ENCODE results near the gene HOXB7.

HOXB7 gene

GRCh38 chr17:48636177-48637018 lies 25.6 kb upstream of the HOXB7 start:
- no peaks in the 10 kb centered on the region for H3K9me3 ChIP-seq (ENCODE audit: control insufficient read depth, low read length)
- no peaks in the 10 kb centered on the region for H3K36me3 ChIP-seq (ENCODE audit: control insufficient read depth, insufficient read depth, low read length)
- peaks cover 8% of the 10 kb centered on the region for H3K4me1 ChIP-seq (ENCODE audit: control insufficient read depth, insufficient read depth, low read length, poor library complexity, severe bottlenecking)
- no peak overlapping the region for H3K27ac ChIP-seq (ENCODE audit: insufficient read depth, low read length, poor library complexity, severe bottlenecking)
- peak in 2 of 3 donors; percentile 33 to 50 for DNase-seq
- no peak overlapping the region for H3K4me3 ChIP-seq (ENCODE audit: insufficient read depth, low read depth, low read length, poor library complexity, severe bottlenecking)
- peaks cover 77% of the 10 kb centered on the region for H3K27me3 ChIP-seq (replicated peaks; ENCODE audit: control insufficient read depth, insufficient read depth, low read length, poor library complexity, severe bottlenecking)

DNA sequence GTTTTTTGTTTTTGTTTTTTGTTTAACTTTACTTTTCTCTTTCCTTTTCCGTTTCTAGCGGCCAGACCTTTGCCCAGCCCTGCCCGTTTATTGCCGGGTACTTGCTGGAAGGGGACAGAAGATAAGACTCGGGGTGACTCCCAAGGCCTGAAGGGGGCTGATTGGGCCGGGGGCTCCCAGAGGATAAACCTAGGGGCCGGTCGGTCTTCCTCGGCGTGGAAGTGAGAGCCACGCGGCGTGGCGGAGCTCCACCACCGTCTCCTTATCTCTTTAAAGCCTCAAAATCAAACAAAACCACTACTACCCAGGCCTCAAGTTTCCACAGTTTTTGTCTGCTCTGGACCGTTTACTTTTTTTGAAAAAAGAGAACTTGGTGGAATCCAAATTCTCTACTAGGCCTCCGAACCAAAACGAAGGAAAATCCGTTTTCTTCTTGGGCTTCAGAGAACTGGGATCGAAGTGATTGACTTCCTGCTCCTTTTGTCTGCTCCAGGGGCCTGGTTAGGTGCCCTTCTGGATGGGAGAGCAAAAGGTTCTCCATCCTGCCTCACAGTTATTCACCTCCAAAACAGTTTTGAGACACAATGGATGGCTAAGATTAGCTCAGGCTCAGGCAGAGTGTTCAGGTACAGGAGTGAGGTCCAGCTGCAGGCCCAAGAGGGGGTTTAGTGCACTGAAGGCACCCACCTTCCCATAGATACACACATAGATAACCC lies 23.8 kb upstream of the HOXB7 start:
- Histone ChIP-seq H3K4me1 (ENCODE audit: control insufficient read depth, insufficient read depth, low read length, poor library complexity, severe bottlenecking) (peaks cover 8% of the 10 kb centered on the region), H3K27ac (ENCODE audit: insufficient read depth, low read length, poor library complexity, severe bottlenecking) (no peak overlapping the region), H3K9me3 (ENCODE audit: control insufficient read depth, low read length) (no peaks in the 10 kb centered on the region), H3K36me3 (ENCODE audit: control insufficient read depth, insufficient read depth, low read length) (no peaks in the 10 kb centered on the region), H3K4me3 (ENCODE audit: insufficient read depth, low read depth, low read length, poor library complexity, severe bottlenecking) (no peak overlapping the region), H3K27me3 (replicated peaks; ENCODE audit: control insufficient read depth, insufficient read depth, low read length, poor library complexity, severe bottlenecking) (peaks cover 81% of the 10 kb centered on the region)
- DNase-seq, result no peak

GRCh38 chr17:48633266-48633677 lies 22.5 kb upstream of the HOXB7 start:
- Histone ChIP-seq H3K4me3 (ENCODE audit: insufficient read depth, low read depth, low read length, poor library complexity, severe bottlenecking) (no peak overlapping the region), H3K4me1 (ENCODE audit: control insufficient read depth, insufficient read depth, low read length, poor library complexity, severe bottlenecking) (peaks cover 8% of the 10 kb centered on the region), H3K27ac (ENCODE audit: insufficient read depth, low read length, poor library complexity, severe bottlenecking) (no peak overlapping the region), H3K9me3 (ENCODE audit: control insufficient read depth, low read length) (no peaks in the 10 kb centered on the region), H3K27me3 (replicated peaks; ENCODE audit: control insufficient read depth, insufficient read depth, low read length, poor library complexity, severe bottlenecking) (peaks cover 85% of the 10 kb centered on the region), H3K36me3 (ENCODE audit: control insufficient read depth, insufficient read depth, low read length) (no peaks in the 10 kb centered on the region)
- DNase-seq, result no peak

GRCh38 chr17:48632579-48633265 lies 21.9 kb upstream of the HOXB7 start:
- Histone ChIP-seq H3K27ac (ENCODE audit: insufficient read depth, low read length, poor library complexity, severe bottlenecking) (no peak overlapping the region), H3K27me3 (replicated peaks; ENCODE audit: control insufficient read depth, insufficient read depth, low read length, poor library complexity, severe bottlenecking) (peaks cover 85% of the 10 kb centered on the region)
- no peak for DNase-seq

GRCh38 chr17:48631693-48632578 lies 21.1 kb upstream of the HOXB7 start:
- DNase-seq, result no peak
- no peak overlapping the region for H3K4me3 ChIP-seq (ENCODE audit: insufficient read depth, low read depth, low read length, poor library complexity, severe bottlenecking)
- H3K4me1 ChIP-seq (ENCODE audit: control insufficient read depth, insufficient read depth, low read length, poor library complexity, severe bottlenecking), result peaks cover 9% of the 10 kb centered on the region
- no peaks in the 10 kb centered on the region for H3K9me3 ChIP-seq (ENCODE audit: control insufficient read depth, low read length)
- H3K27ac ChIP-seq (ENCODE audit: insufficient read depth, low read length, poor library complexity, severe bottlenecking), result no peak overlapping the region
- peaks cover 85% of the 10 kb centered on the region for H3K27me3 ChIP-seq (replicated peaks; ENCODE audit: control insufficient read depth, insufficient read depth, low read length, poor library complexity, severe bottlenecking)
- no peaks in the 10 kb centered on the region for H3K36me3 ChIP-seq (ENCODE audit: control insufficient read depth, insufficient read depth, low read length)

More at GRCh38 chr17:48632579-48633265, 21.9 kb upstream of the HOXB7 start:
- Histone ChIP-seq H3K4me3 (ENCODE audit: insufficient read depth, low read depth, low read length, poor library complexity, severe bottlenecking) (no peak overlapping the region), H3K9me3 (ENCODE audit: control insufficient read depth, low read length) (no peaks in the 10 kb centered on the region), H3K36me3 (ENCODE audit: control insufficient read depth, insufficient read depth, low read length) (no peaks in the 10 kb centered on the region), H3K4me1 (ENCODE audit: control insufficient read depth, insufficient read depth, low read length, poor library complexity, severe bottlenecking) (peaks cover 8% of the 10 kb centered on the region)

- H3K27me3 ChIP-seq (replicated peaks; ENCODE audit: control insufficient read depth, insufficient read depth, low read length, poor library complexity, severe bottlenecking), result peaks cover 83% of the 10 kb centered on the region
- DNase-seq, result no peak
- H3K9me3 ChIP-seq (ENCODE audit: control insufficient read depth, low read length), result no peaks in the 10 kb centered on the region
- H3K36me3 ChIP-seq (ENCODE audit: control insufficient read depth, insufficient read depth, low read length), result no peaks in the 10 kb centered on the region
- no peak overlapping the region for H3K4me3 ChIP-seq (ENCODE audit: insufficient read depth, low read depth, low read length, poor library complexity, severe bottlenecking)
- H3K27ac ChIP-seq (ENCODE audit: insufficient read depth, low read length, poor library complexity, severe bottlenecking), result no peak overlapping the region
- H3K4me1 ChIP-seq (ENCODE audit: control insufficient read depth, insufficient read depth, low read length, poor library complexity, severe bottlenecking), result peaks cover 8% of the 10 kb centered on the region
These were observed 20.3 kb upstream of the HOXB7 start for GRCh38 chr17:48630925-48631692.

GRCh38 chr17:48630009-48630924 lies 19.4 kb upstream of the HOXB7 start:
- peaks cover 84% of the 10 kb centered on the region for H3K27me3 ChIP-seq (replicated peaks; ENCODE audit: control insufficient read depth, insufficient read depth, low read length, poor library complexity, severe bottlenecking)
- H3K27ac ChIP-seq (ENCODE audit: insufficient read depth, low read length, poor library complexity, severe bottlenecking), result no peak overlapping the region
- H3K36me3 ChIP-seq (ENCODE audit: control insufficient read depth, insufficient read depth, low read length), result no peaks in the 10 kb centered on the region
- no peaks in the 10 kb centered on the region for H3K9me3 ChIP-seq (ENCODE audit: control insufficient read depth, low read length)
- H3K4me1 ChIP-seq (ENCODE audit: control insufficient read depth, insufficient read depth, low read length, poor library complexity, severe bottlenecking), result peaks cover 17% of the 10 kb centered on the region
- DNase-seq, result no peak
- H3K4me3 ChIP-seq (ENCODE audit: insufficient read depth, low read depth, low read length, poor library complexity, severe bottlenecking), result no peak overlapping the region

- no peak overlapping the region for H3K27ac ChIP-seq (ENCODE audit: insufficient read depth, low read length, poor library complexity, severe bottlenecking)
- no peak overlapping the region for H3K4me3 ChIP-seq (ENCODE audit: insufficient read depth, low read depth, low read length, poor library complexity, severe bottlenecking)
- peaks cover 25% of the 10 kb centered on the region for H3K4me1 ChIP-seq (ENCODE audit: control insufficient read depth, insufficient read depth, low read length, poor library complexity, severe bottlenecking)
- H3K9me3 ChIP-seq (ENCODE audit: control insufficient read depth, low read length), result no peaks in the 10 kb centered on the region
- peaks cover 84% of the 10 kb centered on the region for H3K27me3 ChIP-seq (replicated peaks; ENCODE audit: control insufficient read depth, insufficient read depth, low read length, poor library complexity, severe bottlenecking)
- H3K36me3 ChIP-seq (ENCODE audit: control insufficient read depth, insufficient read depth, low read length), result no peaks in the 10 kb centered on the region
- no peak for DNase-seq
These were observed 18.6 kb upstream of the HOXB7 start for GRCh38 chr17:48629411-48629759.
